ENCODE data around the gene ZBED1. TPM values are rescaled to one million over a fixed set of nuclear protein-coding genes. Genes with fewer than 3 reads are reported as not detected.

ZBED1 gene
- total and polyA plus RNA-seq, 9 of the 15 experiments (the other 6 are each of a cell fraction or from before 2014, with no cell fraction given): 0.61 to 27.6 (median 13.9) TPM

- H3K9ac ChIP-seq (ENCODE audit: insufficient read depth in 1 of 2, low read depth in 2 of 2, low read length in 2 of 2): peak overlapping the region; percentile 1 to 32; a peak in 3 of 4 replicates
- no TSS peak for BruUV-seq (replicated peaks)
- TF ChIP-seq NUFIP1 (IDR thresholded peaks at IDR 0.05; ENCODE audit: partially characterized antibody) (no peak), GTF3C2 (IDR thresholded peaks at IDR 0.05; ENCODE audit: borderline replicate concordance, extremely low read depth, insufficient read length) (no peak), NR2C2 (CRISPR knock-in tag; IDR thresholded peaks at IDR 0.05) (no peak), NR2C2 (tag; IDR thresholded peaks at IDR 0.05) (no peak), BRD9 (IDR thresholded peaks at IDR 0.05; ENCODE audit: low read depth, partially characterized antibody) (no peak), ZNF121 (CRISPR knock-in tag; conservative IDR thresholded peaks at IDR 0.05) (no peak), ZNF407 (IDR thresholded peaks at IDR 0.05; ENCODE audit: low read depth) (no peak)
Measured at GRCh38 chrX:2474280-2474962, 26.4 kb downstream of the ZBED1 start.

More at GRCh38 chrX:2474280-2474962, 26.4 kb downstream of the ZBED1 start:
- intact Hi-C loops (cut with micrococcal nuclease) (loop anchor here (1.0 to 2.0 kb wide), 3 partner anchors 10 to 118 kb away; no protein-coding TSS in a partner anchor), in situ Hi-C loops (cut with MboI) (no loop called here)
- H4K20me1 ChIP-seq (replicated peaks; ENCODE audit: control insufficient read depth, insufficient read depth, low read length): no peaks in the 10 kb centered on the region
- peaks cover 0 to 13% of the 10 kb centered on the region in 2 experiments; a peak in 3 of 5 replicates for H3K4me1 ChIP-seq (replicated peaks in 1 of 2; ENCODE audit: control insufficient read depth in 2 of 2, insufficient read depth in 2 of 2, low read length in 2 of 2)
- H2AFZ ChIP-seq (ENCODE audit: low read depth, low read length): peak overlapping the region; percentile 90
- peaks cover 14% of the 10 kb centered on the region for H3K79me2 ChIP-seq (ENCODE audit: control insufficient read depth, insufficient read depth, low read length)
- no peaks in the 10 kb centered on the region for H3K9me1 ChIP-seq (ENCODE audit: control insufficient read depth, insufficient read depth, low read length)
- ChIA-PET CTCF (ENCODE audit: low intra/inter-chr PET ratio) (no interaction called here), POLR2A (no interaction called here)
- peak overlapping the region; percentile 89 for H3K4me2 ChIP-seq (ENCODE audit: insufficient read depth, low read length)
- no peaks in the 10 kb centered on the region for H3K9me3 ChIP-seq (replicated peaks; ENCODE audit: control insufficient read depth, insufficient read depth, low read depth, low read length)
- H3K27ac ChIP-seq (ENCODE audit: extremely low read depth, low read depth, low read length): peak overlapping the region; percentile 84
- peak; percentile 79 for ATAC-seq
- FAIRE-seq: peak; percentile 82
- DNase-seq (ENCODE audit: extremely low read depth in 1 of 4, low spot score in 3 of 4): peak in 3 of 4 experiments; percentile 20 to 85 (median 32)
- peak overlapping the region; percentile 21 for H3K4me3 ChIP-seq
- no peaks in the 10 kb centered on the region for H3K36me3 ChIP-seq (ENCODE audit: control insufficient read depth, insufficient read depth, low read length)
- WGBS (ENCODE audit: insufficient coverage, low coverage, missing lambda C conversion rate): 4% methylated on average over 19 of the region's 20 CpGs
- H3K27me3 ChIP-seq (ENCODE audit: control insufficient read depth in 2 of 2, insufficient read depth in 2 of 2, low read length in 2 of 2): no peaks in the 10 kb centered on the region
